NCI-H345 treated with DMSO at 0.1 percent for 48 hours (cell line): ENCODE data around the gene MYBL2.

Experiments
- DNase-seq: peaks from one replicate; lab custom pipeline; 2025; ENCODE audit not compliant: unreplicated experiment; lab: John Stamatoyannopoulos, UW

Gene MYBL2

GRCh38 chr20:43681991-43682410 lies 15.1 kb downstream of the MYBL2 start:
- DNase-seq = peak; percentile 90

- DNase-seq = no peak
These were observed 15.5 kb downstream of the MYBL2 start for GRCh38 chr20:43682446-43682845.

GRCh38 chr20:43686820-43687219 lies 19.9 kb downstream of the MYBL2 start:
- DNase-seq = no peak

GRCh38 chr20:43689165-43689564 lies 22.3 kb downstream of the MYBL2 start:
- no peak for DNase-seq

- no peak for DNase-seq
These were observed 24.2 kb downstream of the MYBL2 start for GRCh38 chr20:43690943-43691598.

- DNase-seq = peak; percentile 8
These were observed 25.1 kb downstream of the MYBL2 start for GRCh38 chr20:43691928-43692524.

GRCh38 chr20:43694763-43695162 lies 27.8 kb downstream of the MYBL2 start:
- no peak for DNase-seq

GRCh38 chr20:43695571-43695970 lies 28.7 kb downstream of the MYBL2 start:
- no peak for DNase-seq

- no peak for DNase-seq
These were observed 33.1 kb downstream of the MYBL2 start for GRCh38 chr20:43699941-43700565.

GRCh38 chr20:43700627-43701026 lies 33.7 kb downstream of the MYBL2 start:
- DNase-seq = no peak

GRCh38 chr20:43702502-43702901 lies 35.6 kb downstream of the MYBL2 start:
- DNase-seq = no peak

- DNase-seq = no peak
These were observed 43.6 kb downstream of the MYBL2 start for GRCh38 chr20:43710370-43711044.

- no peak for DNase-seq
These were observed 44.3 kb downstream of the MYBL2 start for GRCh38 chr20:43711098-43711654.

- DNase-seq = no peak
These were observed 48.1 kb downstream of the MYBL2 start for GRCh38 chr20:43715044-43715443.

- DNase-seq = no peak
These were observed 48.6 kb downstream of the MYBL2 start for GRCh38 chr20:43715511-43715910.

GRCh38 chr20:43716123-43716522 lies 49.2 kb downstream of the MYBL2 start:
- no peak for DNase-seq

- DNase-seq = no peak
These were observed 50.1 kb downstream of the MYBL2 start for GRCh38 chr20:43716757-43717615.

GRCh38 chr20:43717616-43717995 lies 50.7 kb downstream of the MYBL2 start:
- no peak for DNase-seq

- no peak for DNase-seq
These were observed 53.1 kb downstream of the MYBL2 start for GRCh38 chr20:43720007-43720406.

GRCh38 chr20:43721097-43721428 lies 54.1 kb downstream of the MYBL2 start:
- DNase-seq = no peak
